Kidney epithelial cell (primary cell): ENCODE measurements around the gene LRCH4. TPM values are rescaled to one million over a fixed set of nuclear protein-coding genes. Genes with fewer than 3 reads are reported as not detected.

Experiments used
- DNase-seq: peaks from one replicate; pipeline ENCODE4 v3.0.0-alpha.2; 2010; ENCODE audit warnings: low read depth
- H3K27me3 ChIP-seq: 2 replicates; pipeline ENCODE4 v1.6.0; 2011; ENCODE audit warnings: low read length; ENCODE audit not compliant: control insufficient read depth, insufficient read depth
- H3K36me3 ChIP-seq: 2 replicates; pipeline ENCODE4 v1.5.1; 2011; ENCODE audit warnings: low read length; ENCODE audit not compliant: control insufficient read depth, insufficient read depth
- H3K4me3 ChIP-seq: 2 replicates; pipeline ENCODE4 v1.5.1; 2011; ENCODE audit warnings: low read depth, mild to moderate bottlenecking, control low read depth, low read length
- CTCF ChIP-seq: IDR thresholded peaks from 2 replicates; pipeline ENCODE4 v1.5.1; 2011; ENCODE audit warnings: mild to moderate bottlenecking, moderate library complexity, low read length, control low read depth, inconsistent platforms; ENCODE audit not compliant: insufficient read depth, poor library complexity, severe bottlenecking
- total RNA-seq: library from RNA; depleted of rRNA; stranded (reverse); fragments of >200 nt; gene quantifications from 2 replicates; pipeline ENCODE4 v1.2.3, GENCODE V29; 2015

Gene LRCH4
- total RNA-seq, 1 donor from 2014 or later, result 69.0 TPM

- no peak for DNase-seq
- H3K27me3 ChIP-seq, result no peaks in the 10 kb centered on the region
- no peak for TF ChIP-seq CTCF
- H3K4me3 ChIP-seq, result no peak overlapping the region
- no peaks in the 10 kb centered on the region for H3K36me3 ChIP-seq
Observed at GRCh38 chr7:100562195-100563099, 23.5 kb downstream of the LRCH4 start.

GRCh38 chr7:100561491-100562194, 24.3 kb downstream of the LRCH4 start:
- DNase-seq, result no peak
- Histone ChIP-seq H3K27me3 (no peaks in the 10 kb centered on the region), H3K4me3 (no peak overlapping the region), H3K36me3 (no peaks in the 10 kb centered on the region)
- TF ChIP-seq CTCF, result no peak

- H3K27me3 ChIP-seq, result no peaks in the 10 kb centered on the region
- H3K4me3 ChIP-seq, result no peak overlapping the region
- no peak for TF ChIP-seq CTCF
- no peak for DNase-seq
- no peaks in the 10 kb centered on the region for H3K36me3 ChIP-seq
Observed at GRCh38 chr7:100559127-100559526, 26.8 kb downstream of the LRCH4 start.

- Histone ChIP-seq H3K27me3 (no peaks in the 10 kb centered on the region), H3K36me3 (no peaks in the 10 kb centered on the region), H3K4me3 (no peak overlapping the region)
- no peak for DNase-seq
- TF ChIP-seq CTCF, result no peak
Observed at GRCh38 chr7:100556541-100556940, 29.4 kb downstream of the LRCH4 start.

- H3K27me3 ChIP-seq, result no peaks in the 10 kb centered on the region
- H3K36me3 ChIP-seq, result no peaks in the 10 kb centered on the region
- no peak for DNase-seq
- TF ChIP-seq CTCF, result no peak
- no peak overlapping the region for H3K4me3 ChIP-seq
Observed at GRCh38 chr7:100555701-100556100, 30.2 kb downstream of the LRCH4 start.
